Nephron progenitor cell (in vitro differentiated cells): Measurements from ENCODE around the gene GYG1.

Experiments
- DNase-seq: peaks from one replicate; pipeline ENCODE4 v3.0.0; 2021
- H3K27ac Mint-ChIP-seq: 2 replicates; pipeline ENCODE4 v1.8.0; 2021; ENCODE audit warnings: mild to moderate bottlenecking, moderate library complexity, mixed read lengths
- H3K27me3 Mint-ChIP-seq: 2 replicates; pipeline ENCODE4 v1.8.0; 2021; ENCODE audit warnings: mild to moderate bottlenecking, low read depth, mixed read lengths; ENCODE audit not compliant: poor library complexity
- H3K36me3 Mint-ChIP-seq: 2 replicates; pipeline ENCODE4 v1.8.0; 2021; ENCODE audit warnings: low read depth, mixed read lengths
- H3K4me1 Mint-ChIP-seq: 2 replicates; pipeline ENCODE4 v1.8.0; 2021; ENCODE audit warnings: mixed read lengths
- H3K4me3 Mint-ChIP-seq: 2 replicates; pipeline ENCODE4 v1.8.0; 2021; ENCODE audit warnings: mild to moderate bottlenecking, moderate library complexity, mixed read lengths
- H3K9me3 Mint-ChIP-seq: 2 replicates; pipeline ENCODE4 v1.8.0; 2021; ENCODE audit warnings: mild to moderate bottlenecking, moderate library complexity, mixed read lengths
- CTCF ChIP-seq: fragments of 200-600 bp; sonication (generic); IDR thresholded peaks from 2 replicates; pipeline ENCODE4 v1.5.0; 2021; ENCODE audit warnings: antibody characterized with exemption

GYG1 gene

GRCh38 chr3:148999806-149000205 is 8.5 kb downstream of the GYG1 start:
- Mint-ChIP-seq H3K27me3 (no peaks in the 10 kb centered on the region), H3K27ac (no peak overlapping the region), H3K4me3 (no peak overlapping the region), H3K36me3 (peaks cover 14% of the 10 kb centered on the region), H3K9me3 (no peaks in the 10 kb centered on the region), H3K4me1 (peaks cover 12% of the 10 kb centered on the region)
- DNase-seq = no peak
- no peak for TF ChIP-seq CTCF

- DNase-seq = no peak
- no peak for TF ChIP-seq CTCF
- Mint-ChIP-seq H3K4me3 (no peak overlapping the region), H3K27ac (no peak overlapping the region), H3K27me3 (no peaks in the 10 kb centered on the region), H3K9me3 (no peaks in the 10 kb centered on the region), H3K36me3 (peaks cover 14% of the 10 kb centered on the region), H3K4me1 (peaks cover 14% of the 10 kb centered on the region)
Observed at GRCh38 chr3:149000206-149000745, 8.9 kb downstream of the GYG1 start.

- H3K9me3 Mint-ChIP-seq = no peaks in the 10 kb centered on the region
- H3K36me3 Mint-ChIP-seq = peaks cover 3% of the 10 kb centered on the region
Observed at GRCh38 chr3:149001727-149002126, 10.4 kb downstream of the GYG1 start.

GRCh38 chr3:149003653-149004305 is 12.4 kb downstream of the GYG1 start:
- Mint-ChIP-seq H3K27ac (peak overlapping the region; percentile 43), H3K9me3 (no peaks in the 10 kb centered on the region), H3K4me3 (no peak overlapping the region), H3K27me3 (no peaks in the 10 kb centered on the region), H3K36me3 (peaks cover 5% of the 10 kb centered on the region), H3K4me1 (peaks cover 20% of the 10 kb centered on the region)
- TF ChIP-seq CTCF = no peak
- DNase-seq = no peak

More at GRCh38 chr3:149001727-149002126, 10.4 kb downstream of the GYG1 start:
- peaks cover 20% of the 10 kb centered on the region for H3K4me1 Mint-ChIP-seq
- TF ChIP-seq CTCF = no peak
- no peak overlapping the region for H3K4me3 Mint-ChIP-seq
- H3K27ac Mint-ChIP-seq = no peak overlapping the region
- DNase-seq = no peak
- H3K27me3 Mint-ChIP-seq = no peaks in the 10 kb centered on the region

GRCh38 chr3:149004622-149005021 is 13.3 kb downstream of the GYG1 start:
- Mint-ChIP-seq H3K36me3 (peaks cover 11% of the 10 kb centered on the region), H3K9me3 (no peaks in the 10 kb centered on the region), H3K4me3 (no peak overlapping the region), H3K4me1 (peaks cover 20% of the 10 kb centered on the region), H3K27me3 (no peaks in the 10 kb centered on the region), H3K27ac (peak overlapping the region; percentile 96)
- no peak for TF ChIP-seq CTCF
- peak; percentile 7 for DNase-seq

- H3K36me3 Mint-ChIP-seq = peaks cover 15% of the 10 kb centered on the region
- TF ChIP-seq CTCF = no peak
- H3K9me3 Mint-ChIP-seq = no peaks in the 10 kb centered on the region
- no peak overlapping the region for H3K27ac Mint-ChIP-seq
- DNase-seq = no peak
- H3K27me3 Mint-ChIP-seq = no peaks in the 10 kb centered on the region
- peaks cover 20% of the 10 kb centered on the region for H3K4me1 Mint-ChIP-seq
- no peak overlapping the region for H3K4me3 Mint-ChIP-seq
Observed at GRCh38 chr3:149005416-149005815, 14.1 kb downstream of the GYG1 start.
